ENCODE data around the gene ZRANB3.

ZRANB3 gene

DNA sequence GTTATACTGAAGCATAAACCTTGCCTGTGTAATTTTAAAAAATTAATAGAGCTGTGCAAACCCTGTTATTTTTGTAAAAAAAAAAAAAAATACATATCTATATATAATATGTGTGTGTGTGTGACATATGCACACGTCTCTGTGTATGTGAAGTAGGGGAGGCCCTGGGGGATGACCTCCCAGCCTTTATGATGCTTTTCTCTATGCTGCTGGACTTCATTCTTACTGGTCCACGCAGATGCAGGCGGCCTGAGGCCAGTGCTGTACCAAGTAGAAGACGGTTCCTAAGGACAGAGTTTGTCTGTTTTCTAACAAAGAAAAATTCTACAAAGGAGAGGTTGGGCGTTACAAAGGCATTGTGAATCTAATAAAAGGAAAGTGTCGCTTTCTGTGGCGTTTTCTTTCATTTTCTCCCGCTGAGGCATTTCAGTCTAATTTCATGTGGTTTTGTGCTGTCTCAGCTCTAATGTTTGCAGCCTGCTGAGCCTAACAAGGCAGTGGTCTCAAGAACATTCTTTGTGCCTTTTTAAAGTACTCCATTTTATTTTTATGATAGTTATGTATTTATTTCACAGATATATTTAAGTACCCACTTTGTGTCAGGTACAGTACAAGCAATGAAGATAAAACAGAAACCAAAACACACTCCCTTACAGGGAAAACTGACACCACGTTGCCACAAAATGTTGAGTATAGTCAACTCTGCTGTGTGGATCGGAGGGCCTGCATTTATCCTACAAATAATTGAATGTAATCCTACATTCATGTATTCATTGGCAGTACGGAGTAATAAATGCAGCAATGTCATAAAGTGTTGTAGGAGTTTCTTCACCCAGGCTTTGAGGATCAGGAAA lies 360.9 kb downstream of the ZRANB3 start:
- Histone ChIP-seq H3K27ac (no peak overlapping the region), H3K4me2 (no peak overlapping the region), H4K20me1 (no peaks in the 10 kb centered on the region), H3K4me3 (no peak overlapping the region), H3K4me1 (no peaks in the 10 kb centered on the region), H3K9me3 (no peaks in the 10 kb centered on the region), H3K9ac (no peak overlapping the region), H3K36me3 (peaks cover 92% of the 10 kb centered on the region), H3K27me3 (no peaks in the 10 kb centered on the region)
- TF ChIP-seq Cebpa-rat (IDR thresholded peaks at IDR 0.05): no peak

GRCh38 chr2:135168204-135168856 lies 362.7 kb downstream of the ZRANB3 start:
- Histone ChIP-seq H3K9me3 (no peaks in the 10 kb centered on the region), H3K27ac (no peak overlapping the region), H3K4me1 (no peaks in the 10 kb centered on the region), H3K9ac (no peak overlapping the region), H4K20me1 (no peaks in the 10 kb centered on the region), H3K4me3 (no peak overlapping the region), H3K27me3 (no peaks in the 10 kb centered on the region), H3K4me2 (no peak overlapping the region), H3K36me3 (peaks cover 94% of the 10 kb centered on the region)
- no peak for TF ChIP-seq Cebpa-rat (IDR thresholded peaks at IDR 0.05)

DNA sequence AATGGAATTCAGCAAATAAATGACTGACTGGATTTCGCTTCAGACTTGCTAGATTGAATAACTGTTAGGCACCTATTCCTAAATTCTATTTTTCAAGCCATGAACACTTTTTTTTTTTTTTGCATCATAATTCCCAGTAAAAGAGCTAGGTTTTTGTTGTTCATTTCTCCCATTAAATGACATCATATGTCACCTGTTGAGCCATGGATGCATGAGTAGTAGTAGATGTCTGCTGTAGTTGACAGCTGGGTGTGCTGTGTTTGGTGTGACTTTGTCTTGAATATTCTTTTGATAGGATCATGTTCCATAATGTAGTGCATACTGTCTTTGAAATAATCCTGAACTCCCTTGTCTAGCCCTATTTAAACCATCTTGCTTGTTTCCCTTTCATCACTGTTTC lies 363.7 kb downstream of the ZRANB3 start:
- H3K4me1 ChIP-seq: no peaks in the 10 kb centered on the region
- H3K36me3 ChIP-seq: peaks cover 94% of the 10 kb centered on the region
- no peak overlapping the region for H3K4me3 ChIP-seq
- no peak overlapping the region for H3K4me2 ChIP-seq
- no peaks in the 10 kb centered on the region for H4K20me1 ChIP-seq
- no peak overlapping the region for H3K27ac ChIP-seq
- no peak overlapping the region for H3K9ac ChIP-seq
- H3K27me3 ChIP-seq: no peaks in the 10 kb centered on the region
- no peak for TF ChIP-seq Cebpa-rat (IDR thresholded peaks at IDR 0.05)
- H3K9me3 ChIP-seq: no peaks in the 10 kb centered on the region

- Histone ChIP-seq H3K9me3 (no peaks in the 10 kb centered on the region), H3K9ac (no peak overlapping the region), H3K36me3 (peaks cover 83% of the 10 kb centered on the region), H3K4me2 (no peak overlapping the region), H3K4me1 (no peaks in the 10 kb centered on the region), H3K27me3 (no peaks in the 10 kb centered on the region), H4K20me1 (no peaks in the 10 kb centered on the region), H3K4me3 (no peak overlapping the region), H3K27ac (no peak overlapping the region)
- TF ChIP-seq Cebpa-rat (IDR thresholded peaks at IDR 0.05): no peak
Observed at GRCh38 chr2:135164431-135164830, 366.6 kb downstream of the ZRANB3 start.

DNA sequence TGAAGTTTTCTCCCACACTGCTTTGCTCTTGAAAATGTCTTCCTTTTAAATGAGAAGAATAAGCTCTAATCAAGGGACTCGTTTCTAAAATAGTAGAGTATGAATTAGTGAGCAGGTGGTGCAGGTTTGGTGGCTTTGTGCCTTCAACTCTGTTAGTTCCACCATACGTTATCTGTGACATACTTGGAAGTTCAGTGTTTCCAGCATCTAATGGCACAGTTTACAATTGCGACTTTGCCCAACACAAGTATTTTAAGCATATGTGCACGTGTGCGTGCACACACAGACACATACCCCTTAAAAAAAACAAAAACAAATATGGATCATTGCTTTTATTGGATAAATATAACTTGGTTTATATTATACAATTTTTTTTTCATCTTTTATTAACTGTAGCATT lies 367.1 kb downstream of the ZRANB3 start:
- H3K4me1 ChIP-seq: no peaks in the 10 kb centered on the region
- H3K27me3 ChIP-seq: no peaks in the 10 kb centered on the region
- H3K36me3 ChIP-seq: peaks cover 83% of the 10 kb centered on the region
- no peak overlapping the region for H3K4me3 ChIP-seq
- H3K9me3 ChIP-seq: no peaks in the 10 kb centered on the region
- H3K9ac ChIP-seq: no peak overlapping the region
- no peak overlapping the region for H3K27ac ChIP-seq
- H3K4me2 ChIP-seq: no peak overlapping the region
- TF ChIP-seq Cebpa-rat (IDR thresholded peaks at IDR 0.05): no peak
- H4K20me1 ChIP-seq: no peaks in the 10 kb centered on the region

GRCh38 chr2:135163306-135163705 lies 367.7 kb downstream of the ZRANB3 start:
- Histone ChIP-seq H3K9ac (no peak overlapping the region), H3K4me2 (no peak overlapping the region), H3K9me3 (no peaks in the 10 kb centered on the region), H3K4me3 (no peak overlapping the region), H3K27ac (no peak overlapping the region), H3K27me3 (no peaks in the 10 kb centered on the region), H4K20me1 (no peaks in the 10 kb centered on the region), H3K4me1 (no peaks in the 10 kb centered on the region), H3K36me3 (peaks cover 83% of the 10 kb centered on the region)
- no peak for TF ChIP-seq Cebpa-rat (IDR thresholded peaks at IDR 0.05)

GRCh38 chr2:135162786-135163185 lies 368.2 kb downstream of the ZRANB3 start:
- Histone ChIP-seq H3K27me3 (no peaks in the 10 kb centered on the region), H3K4me1 (no peaks in the 10 kb centered on the region), H3K36me3 (peaks cover 83% of the 10 kb centered on the region), H4K20me1 (no peaks in the 10 kb centered on the region), H3K9ac (no peak overlapping the region), H3K4me3 (no peak overlapping the region), H3K9me3 (no peaks in the 10 kb centered on the region), H3K27ac (no peak overlapping the region), H3K4me2 (no peak overlapping the region)
- TF ChIP-seq Cebpa-rat (IDR thresholded peaks at IDR 0.05): no peak

GRCh38 chr2:135162377-135162776 lies 368.6 kb downstream of the ZRANB3 start:
- Histone ChIP-seq H3K4me2 (no peak overlapping the region), H3K9ac (no peak overlapping the region), H4K20me1 (no peaks in the 10 kb centered on the region), H3K4me3 (no peak overlapping the region), H3K27me3 (no peaks in the 10 kb centered on the region), H3K36me3 (peaks cover 83% of the 10 kb centered on the region), H3K9me3 (no peaks in the 10 kb centered on the region), H3K4me1 (no peaks in the 10 kb centered on the region), H3K27ac (no peak overlapping the region)
- TF ChIP-seq Cebpa-rat (IDR thresholded peaks at IDR 0.05): no peak

- no peaks in the 10 kb centered on the region for H4K20me1 ChIP-seq
- H3K27me3 ChIP-seq: no peaks in the 10 kb centered on the region
- no peaks in the 10 kb centered on the region for H3K4me1 ChIP-seq
- no peak overlapping the region for H3K9ac ChIP-seq
- peaks cover 80% of the 10 kb centered on the region for H3K36me3 ChIP-seq
- no peak overlapping the region for H3K4me3 ChIP-seq
- TF ChIP-seq Cebpa-rat (IDR thresholded peaks at IDR 0.05): no peak
- H3K4me2 ChIP-seq: no peak overlapping the region
- H3K27ac ChIP-seq: no peak overlapping the region
- H3K9me3 ChIP-seq: no peaks in the 10 kb centered on the region
Observed at GRCh38 chr2:135159191-135159590, 371.8 kb downstream of the ZRANB3 start.

DNA sequence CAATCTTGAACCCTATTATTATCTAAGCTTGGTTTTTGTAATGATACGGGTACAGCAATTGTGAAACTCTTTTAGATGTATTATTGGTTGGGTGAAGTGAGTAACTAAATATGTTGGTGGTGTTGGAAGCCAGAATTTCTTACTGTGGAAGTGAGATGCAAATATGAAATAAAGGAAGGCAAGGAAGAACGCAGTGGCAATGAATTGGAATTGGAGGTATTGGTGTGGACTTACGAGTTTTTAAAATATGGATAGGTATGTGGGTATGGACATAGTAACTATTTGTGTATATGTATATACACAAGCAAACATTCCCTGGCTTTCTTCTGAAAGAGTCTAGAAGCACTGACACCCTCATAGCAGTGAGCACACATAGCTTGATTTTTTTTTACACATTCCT lies 373.2 kb downstream of the ZRANB3 start:
- H3K36me3 ChIP-seq: peaks cover 77% of the 10 kb centered on the region
- H3K9me3 ChIP-seq: no peaks in the 10 kb centered on the region
- no peak overlapping the region for H3K9ac ChIP-seq
- no peak for TF ChIP-seq Cebpa-rat (IDR thresholded peaks at IDR 0.05)
- H3K4me2 ChIP-seq: no peak overlapping the region
- no peak overlapping the region for H3K27ac ChIP-seq
- H3K4me3 ChIP-seq: no peak overlapping the region
- no peaks in the 10 kb centered on the region for H3K4me1 ChIP-seq
- H3K27me3 ChIP-seq: no peaks in the 10 kb centered on the region
- no peaks in the 10 kb centered on the region for H4K20me1 ChIP-seq

All from BLaER1 (cell line).